ENCODE data around the gene LCE1E. TPM values are rescaled to one million over a fixed set of nuclear protein-coding genes. Genes with fewer than 3 reads are reported as not detected.

Gene LCE1E
- not detected for total RNA-seq
- polyA plus RNA-seq: not detected
- long read RNA-seq, donor 1: 0 reads
- long read RNA-seq, donor 2: 0 reads
- long read RNA-seq, donor 3: 0 reads
- long read RNA-seq, donor 4: 0 reads
- long read RNA-seq, donor 5: 0 reads
- long read RNA-seq, donor 6: 0 reads
- long read RNA-seq, donor 7: 0 reads
- long read RNA-seq, donor 8: 0 reads
- long read RNA-seq, donor 9: 0 reads
- long read RNA-seq, donor 10: 0 reads

GRCh38 chr1:152786077-152786476 is at the start of gene LCE1E:
Gene LCE1E (plus strand): TSS chr1:152786257. CDS start chr1:152787300, 1,043 bp downstream.
- Histone ChIP-seq H3K4me3 (no peak within 1 kb of the TSS), H3K4me1 (no peaks in the 10 kb centered on the region), H3K9me3 (no peaks in the 10 kb centered on the region), H3K36me3 (no peaks in the 10 kb centered on the region), H3K27ac (no peak within 1 kb of the TSS), H3K27me3 (peaks cover 0 to 24% (median 0%) of the 10 kb centered on the region in 3 donors)
- TF ChIP-seq EP300 (IDR thresholded peaks at IDR 0.05) (no peak), POLR2AphosphoS5 (IDR thresholded peaks at IDR 0.05) (no peak), CTCF (IDR thresholded peaks at IDR 0.05) (no peak), POLR2A (IDR thresholded peaks at IDR 0.05) (no peak)
- WGBS, 5 donors: 33 to 55% (median 42%) methylated on average over 2 of the region's 2 CpGs
- intact Hi-C loops (cut with DNase I; ENCODE audit: low total_unique reads): no loop called here
- DNase-seq: no peak

GRCh38 chr1:152737997-152738396 is 48.1 kb upstream of the LCE1E start:
- Histone ChIP-seq H3K27ac (no peak overlapping the region), H3K4me3 (no peak overlapping the region), H3K36me3 (no peaks in the 10 kb centered on the region), H3K4me1 (no peaks in the 10 kb centered on the region), H3K9me3 (no peaks in the 10 kb centered on the region), H3K27me3 (peaks cover 0 to 7% (median 0%) of the 10 kb centered on the region in 3 donors)
- no peak for DNase-seq
- intact Hi-C loops (cut with DNase I; ENCODE audit: low total_unique reads): no loop called here
- TF ChIP-seq EP300 (IDR thresholded peaks at IDR 0.05) (no peak), POLR2AphosphoS5 (IDR thresholded peaks at IDR 0.05) (no peak), POLR2A (IDR thresholded peaks at IDR 0.05) (no peak), CTCF (IDR thresholded peaks at IDR 0.05) (no peak)
- 69 to 84% (median 73%) methylated on average over 5 of the region's 5 CpGs for WGBS, 5 donors

GRCh38 chr1:152739841-152740240 is 46.2 kb upstream of the LCE1E start:
- H3K4me1 ChIP-seq: no peaks in the 10 kb centered on the region
- no peaks in the 10 kb centered on the region for H3K36me3 ChIP-seq
- H3K27me3 ChIP-seq: peaks cover 0 to 12% (median 0%) of the 10 kb centered on the region in 3 donors
- H3K27ac ChIP-seq: no peak overlapping the region
- WGBS, 5 donors: 77 to 85% (median 83%) methylated on average over 3 of the region's 3 CpGs
- no peak for DNase-seq
- no peak for TF ChIP-seq EP300 (IDR thresholded peaks at IDR 0.05)
- TF ChIP-seq POLR2A (IDR thresholded peaks at IDR 0.05): no peak
- no peak for TF ChIP-seq CTCF (IDR thresholded peaks at IDR 0.05)
- TF ChIP-seq POLR2AphosphoS5 (IDR thresholded peaks at IDR 0.05): no peak
- no peak overlapping the region for H3K4me3 ChIP-seq
- no peaks in the 10 kb centered on the region for H3K9me3 ChIP-seq
- intact Hi-C loops (cut with DNase I; ENCODE audit: low total_unique reads): no loop called here

- H3K36me3 ChIP-seq: no peaks in the 10 kb centered on the region
- TF ChIP-seq POLR2A (IDR thresholded peaks at IDR 0.05) (no peak), CTCF (IDR thresholded peaks at IDR 0.05) (no peak), POLR2AphosphoS5 (IDR thresholded peaks at IDR 0.05) (no peak), EP300 (IDR thresholded peaks at IDR 0.05) (no peak)
- H3K4me3 ChIP-seq: no peak overlapping the region
- no peak for DNase-seq
- no peaks in the 10 kb centered on the region for H3K9me3 ChIP-seq
- H3K4me1 ChIP-seq: no peaks in the 10 kb centered on the region
- intact Hi-C loops (cut with DNase I; ENCODE audit: low total_unique reads): no loop called here
- H3K27ac ChIP-seq: no peak overlapping the region
- H3K27me3 ChIP-seq: peaks cover 0 to 12% (median 0%) of the 10 kb centered on the region in 3 donors
These were observed 44.4 kb upstream of the LCE1E start for GRCh38 chr1:152741656-152742055.

All from stomach (tissue), 19 donors.